ENCODE data around the gene PIEZO1.

DNA sequence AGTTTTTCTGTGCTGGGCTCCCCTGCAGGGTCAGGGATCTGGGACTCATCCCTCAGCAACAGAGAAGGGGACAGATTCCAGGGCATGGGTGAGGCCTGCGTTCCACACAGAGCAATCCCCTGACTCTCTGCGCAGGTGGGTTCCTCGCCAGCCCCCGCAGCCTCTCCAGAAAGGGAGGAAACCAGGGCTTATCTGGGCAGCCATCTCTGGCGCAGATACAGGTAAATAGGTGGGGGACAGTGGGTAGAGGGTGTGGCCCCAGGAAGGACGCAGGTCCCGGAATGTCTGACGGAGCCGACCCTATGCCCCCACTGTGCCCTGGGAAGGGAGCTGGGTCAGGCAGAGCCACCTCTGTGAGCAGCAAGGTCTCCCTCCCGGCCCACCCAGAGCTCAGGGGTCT lies 23.2 kb downstream of the PIEZO1 start:
- no peak for TF ChIP-seq CTCF (conservative IDR thresholded peaks at IDR 0.05 in 1 of 2, IDR thresholded peaks at IDR 0.05 in 1 of 2; ENCODE audit: low read depth in 1 of 2, low read length in 2 of 2)
- no peak for TF ChIP-seq EZH2 (IDR thresholded peaks at IDR 0.05; ENCODE audit: low read length, missing control alignments)

Data from fibroblast of lung (primary cell).